Endothelial cell of umbilical vein (primary cell): ENCODE data around the gene ABI3. TPM values are rescaled to one million over a fixed set of nuclear protein-coding genes. Genes with fewer than 3 reads are reported as not detected.

Experiments
- BruUV-seq: library from RNA; stranded (reverse); fragments of 400-500 nt; replicated peaks from 2 replicates; lab custom pipeline; 2021; lab: Mats Ljungman, UMichigan
- CTCF ChIA-PET: fragments of 300-600, 350-600 bp; sonication (Branson Sonifier 250); formaldehyde crosslinking; loops from one replicate; lab custom pipeline; 2021; ENCODE audit warnings: antibody characterized with exemption, inconsistent platforms; lab: Charles Lee
- POLR2A ChIA-PET: fragments of 300-600, 350-600 bp; sonication (Branson Sonifier 250); formaldehyde crosslinking; loops from one replicate; lab custom pipeline; 2021; ENCODE audit warnings: antibody characterized with exemption, inconsistent platforms; lab: Charles Lee
- DNase-seq: peaks from one replicate; pipeline ENCODE4 v3.0.0-alpha.2; 2011; ENCODE audit warnings: low read depth, low spot score
- FAIRE-seq: peaks from 2 replicates; lab custom pipeline; 2011; peaks lifted over from hg19 to GRCh38; lab: Jason Lieb, UNC
- H2AFZ ChIP-seq: 2 replicates; pipeline ENCODE4 v1.6.0; 2012; ENCODE audit warnings: low read depth, low read length, control low read depth, inconsistent platforms
- H3K27ac ChIP-seq: 2 replicates; pipeline ENCODE4 v1.5.1; 2011; ENCODE audit warnings: low read depth, mild to moderate bottlenecking, control low read depth, low read length, moderate library complexity; ENCODE audit not compliant: insufficient read depth
- H3K27me3 ChIP-seq, 2 experiments: 2 replicates each; pipeline versions ENCODE4 v1.6.0 to v1.6.1; 2011; ENCODE audit warnings: low read length in 2 of 2, mixed read lengths in 1 of 2; ENCODE audit not compliant: control insufficient read depth in 2 of 2, insufficient read depth in 2 of 2
- H3K36me3 ChIP-seq, 2 experiments: 2 replicates in 1 of 2; 3 replicates in 1 of 2; pipeline ENCODE4 v1.5.1; 2011; ENCODE audit warnings: low read length in 2 of 2, mild to moderate bottlenecking in 1 of 2, moderate library complexity in 1 of 2; ENCODE audit not compliant: control insufficient read depth in 2 of 2, insufficient read depth in 2 of 2; ENCODE audit errors: extremely low read depth in 1 of 2
- H3K4me1 ChIP-seq: 3 replicates; pipeline ENCODE4 v1.5.1; 2011; ENCODE audit warnings: mild to moderate bottlenecking, low read length; ENCODE audit not compliant: control insufficient read depth, insufficient read depth; ENCODE audit errors: extremely low read depth
- H3K4me2 ChIP-seq: 2 replicates; pipeline ENCODE4 v1.6.1; 2011; ENCODE audit warnings: low read length, control low read depth, mixed read lengths; ENCODE audit not compliant: insufficient read depth
- H3K4me3 ChIP-seq, 3 experiments: fragments of 200-600 bp in 1 of 3; sonication (generic), shearing (Covaris generic) in 1 of 3; replicated peaks in 1 of 3; 2 replicates each; pipeline ENCODE4 v1.5.1; 2011 to 2016; ENCODE audit warnings: control low read depth in 3 of 3, low read length in 3 of 3, mild to moderate bottlenecking in 2 of 3, inconsistent platforms in 1 of 3, low read depth in 1 of 3, moderate library complexity in 1 of 3; ENCODE audit not compliant: insufficient read depth in 1 of 3
- H3K79me2 ChIP-seq: 2 replicates; pipeline ENCODE4 v1.6.0; 2012; ENCODE audit warnings: low read length, inconsistent platforms; ENCODE audit not compliant: control insufficient read depth, insufficient read depth
- H3K9ac ChIP-seq: replicated peaks from 2 replicates; pipeline ENCODE3; 2011; ENCODE audit warnings: low read length, control low read depth; ENCODE audit not compliant: insufficient read depth; ENCODE audit errors: extremely low read depth
- H3K9me1 ChIP-seq: replicated peaks from 3 replicates; pipeline ENCODE4 v1.6.0; 2011; ENCODE audit warnings: mild to moderate bottlenecking, low read length; ENCODE audit not compliant: control insufficient read depth, insufficient read depth; ENCODE audit errors: extremely low read depth
- H3K9me3 ChIP-seq: replicated peaks from 2 replicates; pipeline ENCODE4 v1.5.1; 2012; ENCODE audit warnings: low read length, inconsistent platforms; ENCODE audit not compliant: control insufficient read depth, insufficient read depth
- H4K20me1 ChIP-seq: replicated peaks from 2 replicates; pipeline ENCODE3; 2011; ENCODE audit warnings: mild to moderate bottlenecking, low read length; ENCODE audit not compliant: control insufficient read depth, insufficient read depth; ENCODE audit errors: extremely low read depth
- CTCF ChIP-seq, 2 donors: IDR thresholded peaks; 1 replicate in 1 of 2; 2 replicates in 1 of 2; pipeline ENCODE4 v1.5.1; 2011; ENCODE audit warnings: low read length in 2 of 2, mild to moderate bottlenecking in 2 of 2, moderate library complexity in 2 of 2, control low read depth in 1 of 2, inconsistent platforms in 1 of 2, low read depth in 1 of 2; ENCODE audit not compliant: insufficient read depth in 1 of 2; ENCODE audit errors: extremely low read depth in 1 of 2
- EZH2 ChIP-seq: IDR thresholded peaks from 2 replicates; pipeline ENCODE4 v1.6.1; 2012; ENCODE audit warnings: borderline replicate concordance, low read depth, mild to moderate bottlenecking, moderate library complexity, low read length, inconsistent platforms; ENCODE audit not compliant: severe bottlenecking
- FOS ChIP-seq: IDR thresholded peaks from 2 replicates; pipeline ENCODE4 v1.6.1; 2011; ENCODE audit warnings: mild to moderate bottlenecking, low read length, moderate library complexity, borderline replicate concordance; ENCODE audit not compliant: insufficient read depth
- GATA2 ChIP-seq: IDR thresholded peaks from 2 replicates; pipeline ENCODE4 v1.7.0; 2011; ENCODE audit warnings: low read depth, mild to moderate bottlenecking, moderate library complexity, mixed read lengths, low read length; ENCODE audit not compliant: insufficient read length, insufficient read depth
- MAX ChIP-seq: IDR thresholded peaks from 2 replicates; pipeline ENCODE4 v1.6.1; 2011; ENCODE audit not compliant: insufficient read depth, insufficient read length
- POLR2A ChIP-seq: IDR thresholded peaks from 2 replicates; pipeline ENCODE4 v1.6.1; 2012; ENCODE audit warnings: low read depth, mild to moderate bottlenecking, control low read depth, low read length
- POLR2AphosphoS5 ChIP-seq: IDR thresholded peaks from 2 replicates; pipeline ENCODE4 v1.6.1; 2012; ENCODE audit warnings: low read depth, mild to moderate bottlenecking, control low read depth, low read length, moderate library complexity; ENCODE audit not compliant: insufficient read depth
- dilution Hi-C: fragments of 300-500 bp; cut with MboI; formaldehyde crosslinking; loops from one replicate; pipeline ENCODE4 v1.15.0; 2019; ENCODE audit warnings: low sequenced_read_pairs; ENCODE audit not compliant: extremely low pct_ligation_motif_present
- intact Hi-C: fragments of 100-400 bp; cut with micrococcal nuclease; formaldehyde crosslinking; loops from one replicate; pipeline ENCODE4 v1.10.0; 2022
- polyA plus RNA-seq, 4 experiments: library from polyadenylated mRNA; depleted of rRNA in 3 of 4; stranded (reverse) in 3 of 4; unstranded in 1 of 4; fragments of >200 nt; gene quantifications; 2 replicates each; pipeline versions ENCODE4 v1.2.1 to v1.2.3, GENCODE V29; 2011 to 2012; ENCODE audit warnings: missing spikeins in 1 of 4
- total RNA-seq: library from RNA; stranded (reverse); gene quantifications from 2 replicates; pipeline ENCODE4 v1.2.3, GENCODE V29; 2021

Gene ABI3
- total and polyA plus RNA-seq, 2 donors (not counting 3 experiments of a cell fraction or from before 2014, with no cell fraction given), result 35.2 to 35.5 TPM

- Histone ChIP-seq H3K27ac (no peak overlapping the region), H3K4me3 (no peak overlapping the region), H4K20me1 (no peaks in the 10 kb centered on the region), H3K36me3 (no peaks in the 10 kb centered on the region), H3K4me2 (no peak overlapping the region), H3K9ac (no peak overlapping the region), H3K27me3 (peaks cover 17 to 21% of the 10 kb centered on the region in 2 experiments), H3K9me3 (no peaks in the 10 kb centered on the region), H3K9me1 (no peaks in the 10 kb centered on the region), H3K79me2 (no peaks in the 10 kb centered on the region), H2AFZ (no peak overlapping the region), H3K4me1 (no peaks in the 10 kb centered on the region)
- dilution Hi-C loops (no loop called here), intact Hi-C loops (no loop called here)
- ChIA-PET CTCF (interaction anchor here (1.3 kb wide), 1 partner anchor 12 kb away, joined by 5 read pairs; no protein-coding TSS in a partner anchor), POLR2A (no interaction called here)
- no TSS peak for BruUV-seq
- DNase-seq (no peak), FAIRE-seq (no peak)
- TF ChIP-seq CTCF (IDR thresholded peaks at IDR 0.05; ENCODE audit: extremely low read depth in 1 of 2, insufficient read depth in 1 of 2, low read depth in 1 of 2, low read length in 2 of 2) (no peak), POLR2AphosphoS5 (no peak)
Measured at GRCh38 chr17:49168706-49169105, 41.8 kb upstream of the ABI3 start.

- Histone ChIP-seq H3K9me1 (no peaks in the 10 kb centered on the region), H3K79me2 (no peaks in the 10 kb centered on the region), H3K27ac (no peak overlapping the region), H2AFZ (no peak overlapping the region), H3K4me1 (no peaks in the 10 kb centered on the region), H4K20me1 (no peaks in the 10 kb centered on the region), H3K4me2 (no peak overlapping the region), H3K4me3 (no peak overlapping the region), H3K9me3 (no peaks in the 10 kb centered on the region), H3K9ac (no peak overlapping the region), H3K36me3 (no peaks in the 10 kb centered on the region), H3K27me3 (peaks cover 16 to 17% of the 10 kb centered on the region in 2 experiments)
- FAIRE-seq (no peak), DNase-seq (no peak)
- intact Hi-C loops, result no loop called here
- ChIA-PET POLR2A (no interaction called here), CTCF (interaction anchor here (1.2 kb wide), 1 partner anchor 10 kb away, joined by 7 read pairs; no protein-coding TSS in a partner anchor)
- no TSS peak for BruUV-seq
- no peak for TF ChIP-seq GATA2
- no peak for TF ChIP-seq CTCF (IDR thresholded peaks at IDR 0.05; ENCODE audit: extremely low read depth in 1 of 2, insufficient read depth in 1 of 2, low read depth in 1 of 2, low read length in 2 of 2)
- TF ChIP-seq POLR2A, result no peak
- TF ChIP-seq FOS, result no peak
- no peak for TF ChIP-seq MAX
- no peak for TF ChIP-seq EZH2
- dilution Hi-C loops, result no loop called here
Measured at GRCh38 chr17:49170216-49170615, 40.3 kb upstream of the ABI3 start.
